IPS-18c (cell line): ENCODE measurements around the gene SULT2B1.

Experiments used
- H3K4me3 ChIP-seq: 2 replicates; pipeline ENCODE4 v1.7.0; 2013; ENCODE audit warnings: low read depth, mild to moderate bottlenecking, low read length, moderate library complexity; ENCODE audit not compliant: insufficient read depth
- H3K9me3 ChIP-seq: one replicate; pipeline ENCODE4 v1.6.1; 2013; ENCODE audit warnings: mild to moderate bottlenecking, low read length, moderate library complexity; ENCODE audit not compliant: control insufficient read depth, insufficient read depth

The SULT2B1 gene

GRCh38 chr19:48608798-48609263 lies 56.9 kb downstream of the SULT2B1 start:
- Histone ChIP-seq H3K9me3 (no peaks in the 10 kb centered on the region), H3K4me3 (no peak overlapping the region)

GRCh38 chr19:48609571-48610108 lies 57.7 kb downstream of the SULT2B1 start:
- Histone ChIP-seq H3K4me3 (no peak overlapping the region), H3K9me3 (no peaks in the 10 kb centered on the region)

GRCh38 chr19:48611872-48612271 lies 59.9 kb downstream of the SULT2B1 start:
- no peaks in the 10 kb centered on the region for H3K9me3 ChIP-seq
- H3K4me3 ChIP-seq, result no peak overlapping the region

- Histone ChIP-seq H3K4me3 (no peak overlapping the region), H3K9me3 (no peaks in the 10 kb centered on the region)
Measured at GRCh38 chr19:48613024-48613851, 61.3 kb downstream of the SULT2B1 start.

DNA sequence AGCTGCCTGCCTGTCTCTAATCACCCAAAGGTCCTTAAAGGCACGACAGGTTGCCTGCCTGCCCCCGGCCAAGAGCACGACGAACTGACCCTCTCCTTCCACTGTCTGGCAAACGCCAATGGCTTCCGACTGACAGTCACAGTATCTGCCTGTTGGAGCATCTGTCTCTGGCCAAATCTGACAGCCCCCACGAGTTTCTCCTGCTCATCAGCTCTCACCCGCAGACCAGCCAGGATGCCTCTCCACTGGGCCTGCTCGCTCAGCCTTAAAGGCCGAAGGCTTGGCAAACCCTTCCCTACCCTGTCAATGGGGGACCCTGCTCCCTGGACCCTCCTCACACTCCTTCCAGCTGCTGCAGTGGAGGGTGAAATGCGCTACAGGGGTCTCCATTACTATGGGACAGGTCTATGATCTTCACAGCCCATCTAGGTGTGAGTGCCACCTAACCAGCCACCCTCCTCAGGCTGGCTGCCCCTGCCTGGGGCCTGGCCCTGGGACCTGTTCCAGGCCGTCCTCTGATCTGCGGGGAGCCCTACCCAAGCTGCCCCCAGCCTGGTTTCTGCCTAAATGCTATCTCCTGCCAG lies 62.0 kb downstream of the SULT2B1 start:
- Histone ChIP-seq H3K9me3 (no peaks in the 10 kb centered on the region), H3K4me3 (peak overlapping the region; percentile 26; the same call in 1 of the 2 replicates)

- Histone ChIP-seq H3K4me3 (peak within 1 kb of the TSS; percentile 34), H3K9me3 (no peaks in the 10 kb centered on the region)
Measured at GRCh38 chr19:48614436-48615230, 62.7 kb downstream of the SULT2B1 start, which contains the start of gene FAM83E. FAM83E (minus strand) TSS chr19:48615076; CDS start chr19:48613372, 1,704 bp downstream.

DNA sequence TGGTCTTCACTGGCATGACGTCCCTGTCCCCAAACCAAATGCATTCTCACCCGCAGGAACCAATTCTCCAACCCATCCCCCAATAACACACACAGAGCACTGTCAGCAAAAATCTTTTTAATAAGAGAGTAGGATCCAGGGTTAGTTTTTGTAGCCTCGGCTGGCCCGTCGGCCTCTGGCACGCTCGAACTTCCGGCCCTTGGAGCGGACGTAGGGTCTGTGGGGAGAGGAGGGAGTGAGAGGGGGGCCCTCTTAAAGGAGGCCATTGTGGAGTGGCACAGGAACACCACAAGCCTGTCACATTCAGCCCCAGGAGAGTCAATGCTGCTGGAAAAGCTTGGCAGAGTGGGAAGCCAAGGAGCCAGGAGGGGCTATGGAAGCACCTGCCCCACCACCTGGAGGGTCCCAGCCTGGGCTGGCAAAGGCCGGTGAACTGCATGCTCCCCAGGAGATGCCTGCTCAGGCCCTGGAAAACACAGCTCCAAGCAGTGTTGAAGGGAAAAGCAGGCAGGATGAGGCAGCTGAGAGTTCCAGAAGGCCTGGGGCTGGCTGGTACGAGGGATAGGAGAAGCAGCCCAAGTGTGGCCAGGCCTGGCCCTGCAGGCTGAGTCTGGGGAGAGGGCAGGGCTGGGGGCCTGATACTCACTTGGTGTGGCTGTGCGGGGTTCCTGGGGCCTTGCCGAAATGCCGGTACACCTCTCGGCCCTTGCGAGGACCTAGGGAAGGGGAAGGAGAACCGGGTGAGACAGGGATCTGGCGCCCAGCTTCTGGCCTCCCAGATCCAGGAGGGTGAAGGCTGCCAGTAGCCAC lies 63.5 kb downstream of the SULT2B1 start:
- Histone ChIP-seq H3K9me3 (no peaks in the 10 kb centered on the region), H3K4me3 (peak overlapping the region; percentile 34)

GRCh38 chr19:48616041-48616436 lies 64.1 kb downstream of the SULT2B1 start:
- H3K4me3 ChIP-seq, result no peak overlapping the region
- H3K9me3 ChIP-seq, result no peaks in the 10 kb centered on the region

DNA sequence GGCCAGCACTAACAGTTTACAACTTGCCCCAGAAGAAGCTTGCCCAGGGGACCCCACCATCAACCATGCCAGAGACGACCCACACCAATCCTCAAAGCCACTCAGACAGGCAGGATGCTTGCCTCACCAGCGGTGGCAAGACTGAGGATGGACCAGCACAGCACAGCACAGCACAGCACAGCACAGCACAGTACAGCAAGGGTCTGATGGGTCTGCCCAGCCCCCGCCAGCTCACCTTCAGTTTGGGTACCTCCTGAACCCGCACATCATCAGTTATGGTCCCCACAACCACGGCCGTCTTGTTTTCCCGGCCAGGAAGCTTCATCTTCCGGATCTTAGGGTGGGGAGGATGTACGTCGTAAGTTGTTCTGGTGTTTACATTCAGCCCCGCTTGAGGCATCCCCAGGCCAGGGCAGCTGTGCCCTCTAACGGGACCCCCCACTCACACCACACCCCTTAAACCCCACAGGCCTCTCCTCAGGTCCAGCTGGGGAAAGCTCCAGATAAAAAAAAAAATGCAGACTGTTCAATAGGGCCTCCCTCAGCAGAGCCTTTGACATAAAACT lies 64.6 kb downstream of the SULT2B1 start:
- Histone ChIP-seq H3K4me3 (no peak overlapping the region), H3K9me3 (no peaks in the 10 kb centered on the region)

DNA sequence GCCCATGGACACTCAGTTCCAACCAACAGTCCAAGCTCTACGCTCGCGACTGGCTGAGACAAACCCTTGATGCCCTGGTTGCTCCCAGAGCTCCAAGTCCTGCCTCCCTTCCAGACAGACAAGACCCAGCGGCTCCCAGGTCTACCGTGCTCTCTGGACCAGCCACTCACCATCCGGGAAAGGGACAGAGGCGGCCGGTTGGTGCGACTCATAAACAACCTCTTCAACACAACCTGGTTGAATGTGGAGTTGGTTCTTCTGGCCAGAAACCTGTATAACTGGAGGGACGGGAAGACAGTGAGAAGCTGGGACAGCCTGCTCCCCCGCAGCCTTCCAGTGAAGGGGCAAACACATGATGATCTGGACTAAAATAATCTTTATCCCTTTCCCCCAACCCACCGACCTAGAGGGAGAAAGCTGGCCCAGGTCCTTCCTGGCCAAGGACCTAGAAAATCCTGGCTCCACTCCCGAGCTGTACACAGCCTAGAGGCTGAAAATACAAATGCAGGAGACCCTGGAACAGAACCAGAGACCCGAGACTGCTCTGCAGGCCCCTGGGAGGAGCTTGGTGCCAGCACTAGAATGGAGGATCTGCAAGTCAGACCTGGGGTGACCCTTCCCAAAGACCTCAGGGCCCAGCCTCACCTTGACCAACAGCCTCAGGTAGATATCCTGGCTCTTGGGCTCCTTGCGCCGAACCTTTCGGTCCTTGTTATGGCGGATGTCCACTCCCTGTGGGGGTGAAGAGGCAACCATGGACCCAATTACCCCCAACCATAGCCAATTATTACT lies 65.4 kb downstream of the SULT2B1 start:
- no peaks in the 10 kb centered on the region for H3K9me3 ChIP-seq
- peak overlapping the region; percentile 99 for H3K4me3 ChIP-seq

- Histone ChIP-seq H3K9me3 (no peaks in the 10 kb centered on the region), H3K4me3 (peak overlapping the region; percentile 99)
Measured at GRCh38 chr19:48618278-48618915, 66.4 kb downstream of the SULT2B1 start.

DNA sequence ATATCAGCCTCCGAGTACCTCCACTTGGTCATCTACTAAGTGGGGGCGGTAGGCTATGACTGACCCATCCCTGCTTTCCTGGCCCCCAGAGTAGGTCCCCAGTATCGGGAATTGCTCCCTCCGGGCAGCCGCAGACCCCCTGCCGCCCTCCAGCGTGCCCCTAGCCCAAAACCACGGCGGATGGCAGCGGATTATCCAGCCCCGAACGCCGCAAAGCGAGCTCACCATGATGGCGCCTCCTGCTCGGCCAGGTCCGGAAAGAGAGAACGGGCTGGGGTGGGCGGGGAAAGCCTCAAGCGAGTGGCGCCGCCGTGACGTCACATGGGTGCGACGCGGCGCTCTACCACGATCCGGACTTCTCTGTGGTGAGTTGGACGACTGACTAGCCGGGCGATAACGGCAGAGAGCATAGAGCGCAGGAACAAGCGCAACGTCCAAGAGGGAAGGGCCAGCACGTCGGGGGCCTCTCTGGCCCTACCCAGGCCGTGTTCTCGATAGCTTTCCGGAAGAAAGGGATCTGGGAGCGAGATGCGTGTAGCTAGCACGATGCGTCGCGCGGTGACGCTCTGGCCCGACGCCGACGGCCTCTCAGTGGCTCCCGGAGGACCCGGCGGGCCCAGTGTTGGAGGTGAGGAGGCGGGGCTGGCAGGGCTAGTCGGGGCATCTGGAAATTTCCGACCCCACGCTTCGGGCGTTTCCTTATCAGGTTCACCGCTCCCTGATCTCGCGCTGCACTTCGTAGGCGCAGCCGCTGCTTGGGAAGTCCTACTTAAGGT lies 67.1 kb downstream of the SULT2B1 start, which contains the start of the genes RPL18 and SPHK2:
TSS of gene RPL18 (minus strand) at position 263 of the 776 bp plus-strand sequence. CDS start at position 228, 35 bp downstream.
TSS of gene SPHK2 (plus strand) at position 591 of the 776 bp plus-strand sequence. CDS start 1,009 bp downstream, outside the sequence.
- peak within 1 kb of the TSS; percentile 99 for H3K4me3 ChIP-seq

DNA sequence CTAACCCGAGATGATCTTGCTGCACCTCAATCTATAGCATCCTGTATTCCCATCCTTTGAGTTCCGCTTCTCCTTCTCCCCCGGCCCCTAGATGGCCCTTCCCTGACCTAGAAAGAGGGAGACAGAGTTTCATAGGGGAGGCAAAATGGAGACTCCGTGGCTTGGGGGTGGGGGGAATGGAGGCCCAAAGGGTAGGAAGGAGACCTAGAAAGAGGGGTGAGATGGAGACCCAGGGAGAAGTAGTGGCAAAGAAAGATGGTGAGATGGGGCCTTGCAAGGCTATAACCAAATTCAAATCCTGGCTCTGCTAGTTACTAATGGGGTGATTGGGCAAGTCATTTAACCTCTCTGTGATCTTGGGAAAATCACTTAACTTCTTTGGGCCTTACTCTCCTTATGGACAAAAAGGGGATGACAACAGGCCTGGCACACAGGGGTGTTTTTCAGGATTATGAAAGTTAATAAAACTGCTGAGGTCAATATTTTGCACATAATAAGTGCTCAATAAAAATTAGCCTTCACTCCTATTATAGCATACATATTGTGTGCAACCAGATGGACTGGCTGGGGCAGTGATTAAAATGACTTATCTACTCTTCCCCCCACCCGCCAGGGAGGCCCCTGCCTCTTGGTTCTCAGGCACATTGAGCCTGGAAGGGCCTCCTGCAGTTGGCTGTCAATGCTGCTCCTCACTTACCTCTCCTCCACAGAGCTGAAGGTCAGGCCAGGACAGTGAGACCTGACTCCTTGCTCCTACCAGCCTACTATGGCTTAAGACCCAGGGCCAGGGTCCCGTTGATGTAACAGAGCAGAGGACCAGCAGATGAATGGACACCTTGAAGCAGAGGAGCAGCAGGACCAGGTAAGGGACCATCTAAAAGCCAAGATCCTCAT lies 68.0 kb downstream of the SULT2B1 start:
- no peaks in the 10 kb centered on the region for H3K9me3 ChIP-seq
- peak overlapping the region; percentile 99 for H3K4me3 ChIP-seq

More for the DNA sequence above, 67.1 kb downstream of the SULT2B1 start, which contains the start of the genes RPL18 and SPHK2:
- no peaks in the 10 kb centered on the region for H3K9me3 ChIP-seq
